Epithelial cell of esophagus (primary cell): ENCODE results near the gene DGCR2.

ENCODE experiments used
- DNase-seq: peaks from one replicate; pipeline ENCODE4 v3.0.0; 2010; ENCODE audit warnings: low read depth
- H3K4me3 ChIP-seq: 2 replicates; pipeline ENCODE4 v1.5.1; 2011; ENCODE audit warnings: mild to moderate bottlenecking, low read length, control low read depth
- TF ChIP-seq, protein P1 (sequence below): IDR thresholded peaks from 2 replicates; pipeline ENCODE4 v1.5.1; 2011; ENCODE audit warnings: low read depth, mild to moderate bottlenecking, low read length, control low read depth, inconsistent platforms; ENCODE audit not compliant: insufficient read depth; ENCODE audit errors: missing control alignments

The DGCR2 gene

GRCh38 chr22:18996376-18996900, 125.8 kb downstream of the DGCR2 start:
- TF ChIP-seq, protein P1, sequence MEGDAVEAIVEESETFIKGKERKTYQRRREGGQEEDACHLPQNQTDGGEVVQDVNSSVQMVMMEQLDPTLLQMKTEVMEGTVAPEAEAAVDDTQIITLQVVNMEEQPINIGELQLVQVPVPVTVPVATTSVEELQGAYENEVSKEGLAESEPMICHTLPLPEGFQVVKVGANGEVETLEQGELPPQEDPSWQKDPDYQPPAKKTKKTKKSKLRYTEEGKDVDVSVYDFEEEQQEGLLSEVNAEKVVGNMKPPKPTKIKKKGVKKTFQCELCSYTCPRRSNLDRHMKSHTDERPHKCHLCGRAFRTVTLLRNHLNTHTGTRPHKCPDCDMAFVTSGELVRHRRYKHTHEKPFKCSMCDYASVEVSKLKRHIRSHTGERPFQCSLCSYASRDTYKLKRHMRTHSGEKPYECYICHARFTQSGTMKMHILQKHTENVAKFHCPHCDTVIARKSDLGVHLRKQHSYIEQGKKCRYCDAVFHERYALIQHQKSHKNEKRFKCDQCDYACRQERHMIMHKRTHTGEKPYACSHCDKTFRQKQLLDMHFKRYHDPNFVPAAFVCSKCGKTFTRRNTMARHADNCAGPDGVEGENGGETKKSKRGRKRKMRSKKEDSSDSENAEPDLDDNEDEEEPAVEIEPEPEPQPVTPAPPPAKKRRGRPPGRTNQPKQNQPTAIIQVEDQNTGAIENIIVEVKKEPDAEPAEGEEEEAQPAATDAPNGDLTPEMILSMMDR: no peak
- H3K4me3 ChIP-seq: no peak overlapping the region
- DNase-seq: no peak

DNA sequence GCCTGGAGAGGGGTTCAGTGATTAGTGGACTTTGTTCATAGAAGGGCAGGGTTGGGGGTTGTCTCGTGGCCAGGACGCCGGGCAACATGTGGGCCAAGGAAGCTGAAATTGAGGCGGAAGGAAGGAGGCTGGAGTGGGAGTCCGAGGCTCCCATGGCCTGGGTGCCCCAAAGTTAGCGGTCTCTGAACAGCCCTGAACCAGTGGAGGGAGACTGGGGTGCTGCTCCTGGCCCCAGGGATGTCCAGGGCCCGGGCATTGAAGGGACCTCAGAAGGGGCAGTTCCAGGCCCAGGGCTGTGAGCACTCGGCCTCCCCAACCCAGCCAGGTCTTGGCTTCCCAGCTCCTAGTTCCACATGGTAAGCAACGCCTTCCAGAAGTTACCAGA, 126.9 kb downstream of the DGCR2 start:
- TF ChIP-seq, protein P1: no peak
- no peak overlapping the region for H3K4me3 ChIP-seq
- no peak for DNase-seq

DNA sequence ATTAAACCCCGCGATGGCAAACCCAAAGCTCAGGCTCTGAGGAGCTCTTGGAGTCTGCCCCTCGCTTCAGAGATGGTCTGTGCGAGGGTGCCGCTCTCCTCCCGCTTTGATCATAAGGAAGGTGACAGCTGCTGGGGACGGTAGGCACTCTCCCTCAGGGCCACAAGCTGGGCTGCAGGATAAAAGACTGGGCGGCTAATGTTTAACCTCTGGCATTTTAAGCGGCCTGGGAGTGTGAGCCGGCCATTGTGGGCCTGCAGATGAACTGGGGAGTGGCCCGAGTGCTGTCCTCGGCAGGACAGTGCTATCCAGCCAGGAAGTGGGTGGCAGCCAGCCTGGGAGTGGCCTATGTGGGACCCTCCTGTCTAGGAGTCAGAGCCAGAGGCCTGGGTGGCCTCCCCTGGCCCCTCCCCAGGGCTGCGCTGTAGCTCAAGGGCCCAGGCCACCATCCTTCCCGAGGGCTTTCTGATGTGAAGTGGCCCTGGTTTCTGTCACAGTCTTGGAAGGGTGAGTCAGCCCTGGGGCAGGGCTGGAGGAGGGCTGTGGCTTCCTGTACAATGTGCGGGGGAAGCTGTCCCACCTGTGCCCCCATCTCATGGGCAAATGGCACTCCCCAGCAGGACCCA, 127.4 kb downstream of the DGCR2 start:
- TF ChIP-seq, protein P1: no peak
- no peak overlapping the region for H3K4me3 ChIP-seq
- DNase-seq: no peak

DNA sequence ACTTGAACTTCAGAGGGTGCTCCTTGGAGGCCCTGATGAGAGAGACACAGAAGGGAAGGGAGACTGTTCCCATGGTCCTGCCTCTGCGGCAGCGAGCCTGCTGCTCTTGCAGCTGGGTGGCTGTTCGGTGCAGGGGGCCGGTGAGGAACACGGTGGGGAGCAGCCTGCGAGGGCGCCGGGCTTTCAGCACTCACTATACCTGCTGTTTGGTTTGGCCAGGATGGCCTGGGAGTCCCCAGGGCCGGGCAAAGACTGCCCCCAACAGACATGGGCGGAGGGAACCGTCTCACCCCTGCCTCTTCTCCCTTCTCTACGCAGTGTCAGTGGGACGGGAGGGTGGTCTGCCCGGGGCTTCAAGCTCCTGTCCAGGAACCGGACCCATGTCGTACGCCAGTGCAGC, 128.2 kb downstream of the DGCR2 start:
- no peak for DNase-seq
- TF ChIP-seq, protein P1: no peak
- no peak overlapping the region for H3K4me3 ChIP-seq

GRCh38 chr22:18992543-18993198, 129.5 kb downstream of the DGCR2 start:
- no peak for DNase-seq
- TF ChIP-seq, protein P1: no peak
- no peak overlapping the region for H3K4me3 ChIP-seq

DNA sequence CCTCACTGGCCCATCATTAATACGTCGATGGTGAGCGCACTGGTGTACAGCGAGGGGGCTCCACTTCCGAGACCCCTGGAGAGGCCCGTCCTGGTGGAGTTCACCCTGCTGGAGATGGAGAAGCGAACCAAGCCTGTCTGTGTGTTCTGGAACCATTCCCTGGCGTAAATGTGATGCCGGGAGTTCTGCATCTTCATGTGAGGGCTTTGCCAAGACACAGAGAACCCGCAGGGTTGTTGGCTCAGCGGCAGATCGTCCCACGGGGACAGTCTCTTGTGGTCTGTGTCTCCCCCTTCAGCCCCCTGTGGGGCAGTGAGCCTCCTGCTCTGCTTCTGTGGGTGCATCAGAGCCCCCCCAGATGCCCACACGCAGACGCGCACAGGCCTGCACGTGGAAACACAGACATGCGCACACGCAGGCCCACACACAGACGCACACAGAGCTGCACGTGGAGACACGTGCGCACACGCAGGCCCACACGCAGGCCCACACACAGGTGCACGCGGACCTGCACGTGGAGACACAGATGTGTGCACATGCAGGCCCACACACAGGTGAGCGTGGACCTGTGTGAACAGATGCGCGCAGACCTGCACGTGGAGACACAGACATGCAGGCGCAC, 130.3 kb downstream of the DGCR2 start:
- TF ChIP-seq, protein P1: no peak
- no peak overlapping the region for H3K4me3 ChIP-seq
- DNase-seq: no peak
